SHP77 treated with DMSO at 0.1 percent for 48 hours (cell line): ENCODE data around the gene TCF12.

Experiments used
- DNase-seq: peaks from one replicate; lab custom pipeline; 2025; lab: John Stamatoyannopoulos, UW

The TCF12 gene

GRCh38 chr15:56918046-56918938, at the start of gene TCF12:
Gene TCF12 (plus strand): TSS chr15:56918644. CDS start chr15:56919914, 1,270 bp downstream.
- peak; percentile 70 for DNase-seq

- no peak for DNase-seq
Measured at GRCh38 chr15:56869573-56869972, 48.9 kb upstream of the TCF12 start.

GRCh38 chr15:56871185-56871584, 47.3 kb upstream of the TCF12 start:
- no peak for DNase-seq

- no peak for DNase-seq
Measured at GRCh38 chr15:56871867-56872266, 46.6 kb upstream of the TCF12 start.

GRCh38 chr15:56877255-56877970, 41.0 kb upstream of the TCF12 start:
- DNase-seq: no peak

- DNase-seq: no peak
Measured at GRCh38 chr15:56879502-56879901, 38.9 kb upstream of the TCF12 start.

- no peak for DNase-seq
Measured at GRCh38 chr15:56883088-56883487, 35.4 kb upstream of the TCF12 start.

- DNase-seq: no peak
Measured at GRCh38 chr15:56886363-56886931, 32.0 kb upstream of the TCF12 start.

GRCh38 chr15:56886932-56887781, 31.3 kb upstream of the TCF12 start:
- peak; percentile 89 for DNase-seq

- DNase-seq: no peak
Measured at GRCh38 chr15:56887782-56888438, 30.5 kb upstream of the TCF12 start.

GRCh38 chr15:56890038-56890437, 28.4 kb upstream of the TCF12 start:
- DNase-seq: no peak

GRCh38 chr15:56891852-56892440, 26.5 kb upstream of the TCF12 start:
- no peak for DNase-seq

- no peak for DNase-seq
Measured at GRCh38 chr15:56892659-56893363, 25.6 kb upstream of the TCF12 start.

- no peak for DNase-seq
Measured at GRCh38 chr15:56893364-56893678, 25.1 kb upstream of the TCF12 start.

- no peak for DNase-seq
Measured at GRCh38 chr15:56894601-56895000, 23.8 kb upstream of the TCF12 start.

GRCh38 chr15:56901931-56902330, 16.5 kb upstream of the TCF12 start:
- no peak for DNase-seq

- no peak for DNase-seq
Measured at GRCh38 chr15:56906766-56907165, 11.7 kb upstream of the TCF12 start.

- DNase-seq: no peak
Measured at GRCh38 chr15:56910801-56911200, 7.6 kb upstream of the TCF12 start.

GRCh38 chr15:56913241-56913640, 5.2 kb upstream of the TCF12 start:
- no peak for DNase-seq

- DNase-seq: no peak
Measured at GRCh38 chr15:56913670-56914069, 4.8 kb upstream of the TCF12 start.

- DNase-seq: no peak
Measured at GRCh38 chr15:56915888-56916287, 2.6 kb upstream of the TCF12 start.
